ENCODE measurements around the gene C10orf105. TPM values are rescaled to one million over a fixed set of nuclear protein-coding genes. Genes with fewer than 3 reads are reported as not detected.

The C10orf105 gene
- total and polyA plus RNA-seq, 2 of the 8 experiments (the other 6 are each of a cell fraction or from before 2014, with no cell fraction given) = 0.71 to 0.73 TPM

GRCh38 chr10:71723311-71723710 lies 3.7 kb upstream of the C10orf105 start:
- no peak for TF ChIP-seq SP2 (IDR thresholded peaks at IDR 0.05; ENCODE audit: low read length)
- TF ChIP-seq PHF8 (conservative IDR thresholded peaks at IDR 0.05; ENCODE audit: low read depth, low read length) = no peak
- TF ChIP-seq, protein P1, sequence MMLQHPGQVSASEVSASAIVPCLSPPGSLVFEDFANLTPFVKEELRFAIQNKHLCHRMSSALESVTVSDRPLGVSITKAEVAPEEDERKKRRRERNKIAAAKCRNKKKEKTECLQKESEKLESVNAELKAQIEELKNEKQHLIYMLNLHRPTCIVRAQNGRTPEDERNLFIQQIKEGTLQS (IDR thresholded peaks at IDR 0.05; ENCODE audit: insufficient read depth, low read depth, low read length) = no peak
- no peak for TF ChIP-seq CEBPB (IDR thresholded peaks at IDR 0.05; ENCODE audit: low read depth, low read length)
- no peak for TF ChIP-seq CHD2 (IDR thresholded peaks at IDR 0.05; ENCODE audit: low read length)
- no peak for TF ChIP-seq CTBP2 (IDR thresholded peaks at IDR 0.05; ENCODE audit: borderline replicate concordance, insufficient read depth, insufficient read length, low read length)
- no peak for TF ChIP-seq SP4 (IDR thresholded peaks at IDR 0.05; ENCODE audit: low read length)
- TF ChIP-seq HDAC6 (IDR thresholded peaks at IDR 0.05; ENCODE audit: low read depth, low read length) = no peak
- no peak for TF ChIP-seq SUZ12 (IDR thresholded peaks at IDR 0.05; ENCODE audit: low read length)
- no peak for TF ChIP-seq POU5F1 (IDR thresholded peaks at IDR 0.05; ENCODE audit: low read depth, low read length)
- no peak for TF ChIP-seq TEAD4 (IDR thresholded peaks at IDR 0.05; ENCODE audit: low read depth, low read length)
- no peak for TF ChIP-seq RAD21 (IDR thresholded peaks at IDR 0.05 in 1 of 2, conservative IDR thresholded peaks at IDR 0.05 in 1 of 2; ENCODE audit: low read depth in 2 of 2, low read length in 2 of 2)
- TF ChIP-seq NRF1 (IDR thresholded peaks at IDR 0.05; ENCODE audit: low read depth, low read length) = no peak
- TF ChIP-seq CBX5 (IDR thresholded peaks at IDR 0.05; ENCODE audit: low read depth, low read length) = no peak
- Histone ChIP-seq H4K8ac (ENCODE audit: extremely low read depth, insufficient read depth, low read length) (no peak overlapping the region), H3K79me2 (ENCODE audit: control insufficient read depth in 1 of 2, insufficient read depth in 2 of 2, low read length in 2 of 2) (no peaks in the 10 kb centered on the region), H3K9ac (replicated peaks in 1 of 4; ENCODE audit: extremely low read depth in 1 of 4, low read depth in 3 of 4, low read length in 3 of 4) (no peak overlapping the region), H3K4me1 (replicated peaks in 1 of 4; ENCODE audit: control insufficient read depth in 3 of 4, insufficient read depth in 4 of 4, low read length in 3 of 4) (peaks cover 0 to 14% (median 7%) of the 10 kb centered on the region in 4 experiments; a peak in 6 of 7 replicates), H2BK5ac (ENCODE audit: low read depth, low read length) (no peak overlapping the region), H4K5ac (ENCODE audit: insufficient read length, low read depth, low read length) (no peak overlapping the region), H3K36me3 (ENCODE audit: control insufficient read depth in 2 of 4, insufficient read depth in 4 of 4, low read length in 3 of 4) (no peaks in the 10 kb centered on the region), H3K79me1 (ENCODE audit: low read depth, low read length) (no peaks in the 10 kb centered on the region), H2BK20ac (ENCODE audit: low read length) (no peak overlapping the region), H3K23ac (ENCODE audit: insufficient read length) (no peak overlapping the region), H3K56ac (replicated peaks; ENCODE audit: insufficient read length, low read depth, low read length) (no peak overlapping the region), H3K9me3 (ENCODE audit: insufficient read depth in 2 of 2, low read depth in 1 of 2, low read length in 1 of 2) (no peaks in the 10 kb centered on the region), H4K91ac (replicated peaks; ENCODE audit: insufficient read length, low read length) (no peak overlapping the region), H2BK12ac (ENCODE audit: low read depth, low read length) (no peak overlapping the region), H3K14ac (ENCODE audit: insufficient read length) (no peak overlapping the region), H3K23me2 (ENCODE audit: low read depth, low read length) (peaks cover 2% of the 10 kb centered on the region; the same call in 1 of the 2 replicates), H3K4me2 (ENCODE audit: insufficient read depth in 1 of 2, low read depth in 2 of 2, low read length in 2 of 2) (no peak overlapping the region), H4K20me1 (replicated peaks in 1 of 2; ENCODE audit: control insufficient read depth in 1 of 2, insufficient read depth in 2 of 2, low read length in 2 of 2) (no peaks in the 10 kb centered on the region), H3K27me3 (replicated peaks in 1 of 4; ENCODE audit: control insufficient read depth in 3 of 4, extremely low read depth in 1 of 4, insufficient read depth in 3 of 4, low read length in 3 of 4) (peaks cover 0 to 6% (median 0%) of the 10 kb centered on the region in 4 experiments; a peak in 2 of 7 replicates), H2AK5ac (ENCODE audit: low read depth, low read length) (no peak overlapping the region), H2BK120ac (replicated peaks; ENCODE audit: low read depth, low read length) (no peak overlapping the region), H3K4me3 (ENCODE audit: extremely low read depth in 1 of 4, insufficient read depth in 2 of 4, low read depth in 3 of 4, low read length in 4 of 4) (no peak overlapping the region), H2AFZ (ENCODE audit: low read length) (no peak overlapping the region), H3K27ac (ENCODE audit: low read depth, low read length) (no peak overlapping the region), H2BK15ac (ENCODE audit: low read length) (no peak overlapping the region), H3K18ac (ENCODE audit: extremely low read depth, low read length) (no peak overlapping the region), H3K4ac (replicated peaks; ENCODE audit: insufficient read length, low read depth, low read length) (no peak overlapping the region)
- DNase-seq (ENCODE audit: low read depth in 1 of 2, low spot score in 2 of 2) = no peak
- ChIA-PET POLR2A (ENCODE audit: partially characterized antibody) (no interaction called here), CTCF (ENCODE audit: partially characterized antibody) (interaction anchor here (0.9 to 4.9 kb wide), 10 partner anchors 9 to 173 kb away, joined by 3 to 23 read pairs (median 7); partner anchors contain the start of gene VSIR)
- no peak for FAIRE-seq
- 88% methylated on average over 11 of the region's 11 CpGs; no CpG with 5 or more reads in 1 of the 2 experiments for WGBS, 2 experiments (ENCODE audit: extremely low coverage in 1 of 2, insufficient coverage in 1 of 2, insufficient read length in 1 of 2, insufficient replicate concordance in 2 of 2, low coverage in 1 of 2, low lambda C conversion rate in 2 of 2, missing lambda C conversion rate in 1 of 2)
